PFSK-1 (cell line): ENCODE measurements around the gene UMPS.

Source experiments
- FOXP2 ChIP-seq: optimal IDR thresholded peaks from 2 replicates; pipeline ENCODE3; 2011; ENCODE audit warnings: borderline replicate concordance, control low read depth, inconsistent platforms; ENCODE audit not compliant: insufficient read depth; ENCODE audit errors: extremely low read length, extremely low read depth
- POLR2AphosphoS5 ChIP-seq: IDR thresholded peaks from 2 replicates; pipeline ENCODE4 v1.6.1; 2012; ENCODE audit warnings: low read depth, mild to moderate bottlenecking, control low read depth, low read length, moderate library complexity
- SIN3A ChIP-seq: IDR thresholded peaks from 2 replicates; pipeline ENCODE4 v1.6.1; 2012; ENCODE audit warnings: mild to moderate bottlenecking, low read length, moderate library complexity, borderline replicate concordance; ENCODE audit not compliant: insufficient read depth
- TAF1 ChIP-seq: IDR thresholded peaks from 2 replicates; pipeline ENCODE4 v1.6.1; 2012; ENCODE audit warnings: low read length, control low read depth, borderline replicate concordance; ENCODE audit not compliant: insufficient read depth
- TF ChIP-seq, protein P1 (sequence below), 2 experiments: IDR thresholded peaks; 2 replicates each; pipeline versions ENCODE4 v1.6.1 to v1.8.0; 2011 to 2012; ENCODE audit warnings: low read depth in 2 of 2, low read length in 2 of 2, control low read depth in 1 of 2, inconsistent platforms in 1 of 2, mild to moderate bottlenecking in 1 of 2, moderate library complexity in 1 of 2; ENCODE audit not compliant: insufficient read depth in 1 of 2

The UMPS gene

DNA sequence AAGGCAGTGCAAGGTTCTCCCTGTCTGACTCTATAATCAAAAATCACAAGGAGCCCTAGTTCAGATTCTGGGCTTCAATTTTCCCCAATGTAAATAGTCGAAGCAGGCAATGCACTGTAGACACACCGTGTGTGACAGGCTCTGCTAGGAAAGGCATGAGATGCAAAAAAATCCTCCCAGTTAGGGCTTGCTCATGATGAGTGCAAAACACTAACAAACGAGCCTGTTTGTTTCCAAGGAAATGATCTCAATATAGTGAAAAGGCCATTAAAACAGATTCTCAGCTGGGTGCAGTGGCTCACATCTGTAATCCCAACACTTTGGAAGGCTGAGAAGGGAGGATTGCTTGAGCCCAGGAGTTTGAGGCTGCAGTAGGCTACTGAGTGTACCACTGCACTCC lies 55.7 kb downstream of the UMPS start:
- no peak for TF ChIP-seq SIN3A
- no peak for TF ChIP-seq TAF1
- TF ChIP-seq FOXP2, result no peak
- no peak for TF ChIP-seq POLR2AphosphoS5
- TF ChIP-seq, protein P1, sequence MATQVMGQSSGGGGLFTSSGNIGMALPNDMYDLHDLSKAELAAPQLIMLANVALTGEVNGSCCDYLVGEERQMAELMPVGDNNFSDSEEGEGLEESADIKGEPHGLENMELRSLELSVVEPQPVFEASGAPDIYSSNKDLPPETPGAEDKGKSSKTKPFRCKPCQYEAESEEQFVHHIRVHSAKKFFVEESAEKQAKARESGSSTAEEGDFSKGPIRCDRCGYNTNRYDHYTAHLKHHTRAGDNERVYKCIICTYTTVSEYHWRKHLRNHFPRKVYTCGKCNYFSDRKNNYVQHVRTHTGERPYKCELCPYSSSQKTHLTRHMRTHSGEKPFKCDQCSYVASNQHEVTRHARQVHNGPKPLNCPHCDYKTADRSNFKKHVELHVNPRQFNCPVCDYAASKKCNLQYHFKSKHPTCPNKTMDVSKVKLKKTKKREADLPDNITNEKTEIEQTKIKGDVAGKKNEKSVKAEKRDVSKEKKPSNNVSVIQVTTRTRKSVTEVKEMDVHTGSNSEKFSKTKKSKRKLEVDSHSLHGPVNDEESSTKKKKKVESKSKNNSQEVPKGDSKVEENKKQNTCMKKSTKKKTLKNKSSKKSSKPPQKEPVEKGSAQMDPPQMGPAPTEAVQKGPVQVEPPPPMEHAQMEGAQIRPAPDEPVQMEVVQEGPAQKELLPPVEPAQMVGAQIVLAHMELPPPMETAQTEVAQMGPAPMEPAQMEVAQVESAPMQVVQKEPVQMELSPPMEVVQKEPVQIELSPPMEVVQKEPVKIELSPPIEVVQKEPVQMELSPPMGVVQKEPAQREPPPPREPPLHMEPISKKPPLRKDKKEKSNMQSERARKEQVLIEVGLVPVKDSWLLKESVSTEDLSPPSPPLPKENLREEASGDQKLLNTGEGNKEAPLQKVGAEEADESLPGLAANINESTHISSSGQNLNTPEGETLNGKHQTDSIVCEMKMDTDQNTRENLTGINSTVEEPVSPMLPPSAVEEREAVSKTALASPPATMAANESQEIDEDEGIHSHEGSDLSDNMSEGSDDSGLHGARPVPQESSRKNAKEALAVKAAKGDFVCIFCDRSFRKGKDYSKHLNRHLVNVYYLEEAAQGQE (IDR thresholded peaks at IDR 0.05; ENCODE audit: insufficient read depth in 1 of 2, low read depth in 2 of 2, low read length in 2 of 2), result no peak

DNA sequence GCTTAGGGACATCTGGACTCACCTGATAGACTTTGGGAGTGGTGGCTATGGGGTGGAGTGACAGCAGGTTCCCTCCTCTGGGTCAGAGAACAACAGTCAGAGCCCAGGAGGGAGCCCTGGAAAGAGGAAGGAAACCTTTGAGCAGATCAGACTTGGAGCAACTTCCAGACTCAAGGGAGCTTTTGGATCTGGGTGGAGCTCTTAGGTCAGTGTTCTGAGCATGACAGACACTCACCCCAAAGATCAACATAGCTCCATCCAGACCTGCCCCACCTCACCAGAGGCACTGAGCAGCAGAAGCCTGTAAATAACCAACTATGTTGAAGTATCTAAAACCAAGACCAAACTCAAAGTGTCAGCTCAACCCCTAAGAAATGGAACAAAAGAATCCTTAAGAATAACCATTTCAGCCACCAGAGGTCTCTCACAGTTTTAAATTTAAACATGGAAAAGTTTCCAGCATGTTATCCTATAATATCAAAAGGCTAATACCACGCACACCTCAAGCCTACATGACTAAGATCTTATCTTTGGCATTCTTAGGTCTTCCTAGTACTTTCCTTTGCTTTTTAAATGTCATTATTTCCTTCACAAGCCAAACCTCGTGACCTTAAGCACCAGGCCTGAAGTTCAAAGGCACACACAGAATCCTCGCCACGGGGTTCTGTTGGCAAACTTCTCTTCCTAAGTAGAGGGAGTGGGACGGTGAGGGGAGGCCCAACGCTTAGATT lies 56.4 kb downstream of the UMPS start:
- TF ChIP-seq TAF1 (no peak), POLR2AphosphoS5 (no peak), SIN3A (no peak), FOXP2 (no peak)
- TF ChIP-seq, protein P1 (IDR thresholded peaks at IDR 0.05; ENCODE audit: insufficient read depth in 1 of 2, low read depth in 2 of 2, low read length in 2 of 2), result no peak

DNA sequence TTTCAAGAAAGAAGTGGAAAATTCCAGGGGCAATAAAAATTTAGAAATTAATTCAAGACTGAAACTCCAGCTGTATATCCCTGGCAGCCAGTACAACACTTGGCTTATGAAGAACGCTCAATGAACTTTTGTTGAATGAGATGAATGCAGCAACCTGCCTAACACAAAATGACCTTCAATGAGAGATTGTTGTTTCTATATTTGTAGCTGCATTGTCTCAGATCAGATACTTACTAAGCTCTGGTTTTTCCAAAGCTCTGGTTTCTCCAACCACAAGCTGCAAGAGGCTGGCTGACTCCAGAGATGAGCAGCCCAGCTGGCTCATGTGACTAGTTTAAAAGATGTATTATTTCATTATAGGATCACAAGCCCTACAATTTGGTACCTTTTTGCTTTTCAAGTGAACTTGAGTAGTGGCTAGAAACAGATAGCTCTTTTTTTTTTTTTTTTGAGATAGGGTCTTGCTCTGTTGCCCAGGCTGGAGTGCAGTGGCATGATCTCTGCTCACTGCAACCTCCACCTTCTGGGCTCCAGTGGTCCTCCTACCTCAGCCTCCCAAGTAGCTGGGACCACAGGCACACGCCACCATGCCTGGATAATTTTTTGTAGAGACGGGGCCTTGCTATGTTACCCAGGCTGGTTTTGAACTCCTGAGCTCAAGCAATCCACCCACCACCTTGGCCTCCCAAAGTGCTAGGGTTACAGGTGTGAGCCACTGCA lies 57.4 kb downstream of the UMPS start:
- TF ChIP-seq POLR2AphosphoS5 (no peak), FOXP2 (no peak), TAF1 (no peak), SIN3A (no peak)
- TF ChIP-seq, protein P1 (IDR thresholded peaks at IDR 0.05; ENCODE audit: insufficient read depth in 1 of 2, low read depth in 2 of 2, low read length in 2 of 2), result no peak

DNA sequence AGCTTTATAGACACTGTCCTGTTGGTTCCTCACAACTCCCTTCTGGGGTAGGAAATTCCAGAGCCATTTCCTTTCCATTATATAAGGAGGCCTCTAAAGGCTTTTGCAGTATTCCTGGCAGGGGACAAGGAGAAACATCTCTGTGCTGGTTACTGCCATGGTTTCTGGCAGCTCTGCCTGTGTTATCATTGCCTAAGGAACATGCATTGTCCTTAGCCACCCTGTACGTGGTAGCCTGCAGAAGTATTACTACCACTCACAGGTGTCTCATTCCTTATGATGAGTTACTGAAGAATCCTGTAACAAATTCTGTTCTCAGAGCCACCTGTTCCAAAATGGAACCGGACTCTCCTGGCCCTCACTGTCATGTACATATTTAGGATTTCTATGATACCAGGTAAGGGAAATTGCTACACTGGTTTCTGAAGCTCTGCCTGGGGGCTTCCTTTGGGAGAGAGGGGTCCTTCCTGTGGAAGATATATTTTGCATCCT lies 58.0 kb downstream of the UMPS start:
- TF ChIP-seq, protein P1 (IDR thresholded peaks at IDR 0.05; ENCODE audit: insufficient read depth in 1 of 2, low read depth in 2 of 2, low read length in 2 of 2), result no peak
- TF ChIP-seq FOXP2 (no peak), POLR2AphosphoS5 (no peak), TAF1 (no peak), SIN3A (no peak)
